ENCODE results near the gene PLEKHN1.
"Not testable (repeated sequence)": the region's sequence is repeated elsewhere in the genome, so short reads cannot be mapped to it uniquely, and the experiment has no call there.

The PLEKHN1 gene

GRCh38 chr1:942411-942821 lies 23.9 kb upstream of the PLEKHN1 start:
- no peak for DNase-seq (ENCODE audit: low spot score)

- no peak for DNase-seq (ENCODE audit: low spot score)
These were observed 23.3 kb upstream of the PLEKHN1 start for GRCh38 chr1:942864-943533.

- DNase-seq (ENCODE audit: low spot score), result no peak
These were observed 22.5 kb upstream of the PLEKHN1 start for GRCh38 chr1:943545-944340.

- DNase-seq (ENCODE audit: low spot score), result no peak
These were observed 21.6 kb upstream of the PLEKHN1 start for GRCh38 chr1:944341-945325.

GRCh38 chr1:945688-946556 lies 20.4 kb upstream of the PLEKHN1 start:
- no peak for DNase-seq (ENCODE audit: low spot score)

- DNase-seq (ENCODE audit: low spot score), result not testable (repeated sequence)
These were observed 19.5 kb upstream of the PLEKHN1 start for GRCh38 chr1:946811-947210.

- DNase-seq (ENCODE audit: low spot score), result no peak
These were observed 18.3 kb upstream of the PLEKHN1 start for GRCh38 chr1:947958-948357.

- DNase-seq (ENCODE audit: low spot score), result no peak
These were observed 16.0 kb upstream of the PLEKHN1 start for GRCh38 chr1:950268-950667.

GRCh38 chr1:950881-951280 lies 15.4 kb upstream of the PLEKHN1 start:
- DNase-seq (ENCODE audit: low spot score), result no peak

- DNase-seq (ENCODE audit: low spot score), result no peak
These were observed 14.9 kb upstream of the PLEKHN1 start for GRCh38 chr1:951364-951763.

GRCh38 chr1:952201-952600 lies 14.1 kb upstream of the PLEKHN1 start:
- no peak for DNase-seq (ENCODE audit: low spot score)

GRCh38 chr1:952603-953002 lies 13.7 kb upstream of the PLEKHN1 start:
- no peak for DNase-seq (ENCODE audit: low spot score)

- DNase-seq (ENCODE audit: low spot score), result no peak
These were observed 12.6 kb upstream of the PLEKHN1 start for GRCh38 chr1:953524-954320.

GRCh38 chr1:954927-955326 lies 11.4 kb upstream of the PLEKHN1 start:
- no peak for DNase-seq (ENCODE audit: low spot score)

GRCh38 chr1:955474-955873 lies 10.8 kb upstream of the PLEKHN1 start:
- DNase-seq (ENCODE audit: low spot score), result no peak

- no peak for DNase-seq (ENCODE audit: low spot score)
These were observed 9.6 kb upstream of the PLEKHN1 start for GRCh38 chr1:956636-957035.

- peak; percentile 93 for DNase-seq (ENCODE audit: low spot score)
These were observed 7.2 kb upstream of the PLEKHN1 start, which contains the start of gene NOC2L for GRCh38 chr1:958823-959730. TSS of gene NOC2L (minus strand) at chr1:959256. CDS start at chr1:959240, 16 bp downstream.

GRCh38 chr1:959731-960362 lies 6.4 kb upstream of the PLEKHN1 start:
- DNase-seq (ENCODE audit: low spot score), result no peak
